ENCODE data around the gene GIGYF2. TPM values are rescaled to one million over a fixed set of nuclear protein-coding genes. Genes with fewer than 3 reads are reported as not detected.

Gene GIGYF2
- total RNA-seq, 1 donor from 2014 or later, result 74.1 TPM

- Histone ChIP-seq H3K9me3 (ENCODE audit: control insufficient read depth in 3 of 3, low read length in 3 of 3) (no peaks in the 10 kb centered on the region), H3K36me3 (ENCODE audit: control insufficient read depth in 3 of 3, insufficient read depth in 3 of 3, low read length in 3 of 3) (peaks cover 14 to 32% (median 30%) of the 10 kb centered on the region in 3 donors), H3K27me3 (ENCODE audit: control insufficient read depth in 3 of 3, insufficient read depth in 3 of 3, low read length in 3 of 3) (no peaks in the 10 kb centered on the region), H3K4me1 (ENCODE audit: control insufficient read depth in 3 of 3, insufficient read depth in 3 of 3, low read length in 3 of 3) (peaks cover 6 to 25% (median 14%) of the 10 kb centered on the region in 3 donors), H3K4me3 (ENCODE audit: low read length in 3 of 3) (no peak overlapping the region), H3K27ac (ENCODE audit: low read depth, low read length) (no peak overlapping the region), H3K9ac (ENCODE audit: low read depth in 1 of 3, low read length in 3 of 3) (no peak overlapping the region)
These were observed 164.2 kb downstream of the GIGYF2 start for GRCh38 chr2:232861353-232861752.

- Histone ChIP-seq H3K27ac (ENCODE audit: low read depth, low read length) (no peak overlapping the region), H3K36me3 (ENCODE audit: control insufficient read depth in 3 of 3, insufficient read depth in 3 of 3, low read length in 3 of 3) (peaks cover 5 to 12% (median 6%) of the 10 kb centered on the region in 3 donors), H3K9me3 (ENCODE audit: control insufficient read depth in 3 of 3, low read length in 3 of 3) (no peaks in the 10 kb centered on the region), H3K27me3 (ENCODE audit: control insufficient read depth in 3 of 3, insufficient read depth in 3 of 3, low read length in 3 of 3) (no peaks in the 10 kb centered on the region), H3K9ac (ENCODE audit: low read depth in 1 of 3, low read length in 3 of 3) (no peak overlapping the region), H3K4me3 (ENCODE audit: low read length in 3 of 3) (no peak overlapping the region), H3K4me1 (ENCODE audit: control insufficient read depth in 3 of 3, insufficient read depth in 3 of 3, low read length in 3 of 3) (peaks cover 0 to 7% (median 0%) of the 10 kb centered on the region in 3 donors)
These were observed 166.9 kb downstream of the GIGYF2 start for GRCh38 chr2:232863996-232864395.

- Histone ChIP-seq H3K4me3 (ENCODE audit: low read length in 3 of 3) (no peak overlapping the region), H3K27me3 (ENCODE audit: control insufficient read depth in 3 of 3, insufficient read depth in 3 of 3, low read length in 3 of 3) (no peaks in the 10 kb centered on the region), H3K9ac (ENCODE audit: low read depth in 1 of 3, low read length in 3 of 3) (no peak overlapping the region), H3K9me3 (ENCODE audit: control insufficient read depth in 3 of 3, low read length in 3 of 3) (no peaks in the 10 kb centered on the region), H3K4me1 (ENCODE audit: control insufficient read depth in 3 of 3, insufficient read depth in 3 of 3, low read length in 3 of 3) (no peaks in the 10 kb centered on the region), H3K36me3 (ENCODE audit: control insufficient read depth in 3 of 3, insufficient read depth in 3 of 3, low read length in 3 of 3) (peaks cover 4 to 12% (median 6%) of the 10 kb centered on the region in 3 donors), H3K27ac (ENCODE audit: low read depth, low read length) (no peak overlapping the region)
These were observed 168.0 kb downstream of the GIGYF2 start for GRCh38 chr2:232865165-232865564.

- H3K4me1 ChIP-seq (ENCODE audit: control insufficient read depth in 3 of 3, insufficient read depth in 3 of 3, low read length in 3 of 3), result no peaks in the 10 kb centered on the region
- H3K27ac ChIP-seq (ENCODE audit: low read depth, low read length), result no peak overlapping the region
- H3K4me3 ChIP-seq (ENCODE audit: low read length in 3 of 3), result no peak overlapping the region
- H3K27me3 ChIP-seq (ENCODE audit: control insufficient read depth in 3 of 3, insufficient read depth in 3 of 3, low read length in 3 of 3), result no peaks in the 10 kb centered on the region
- H3K9ac ChIP-seq (ENCODE audit: low read depth in 1 of 3, low read length in 3 of 3), result no peak overlapping the region
- no peaks in the 10 kb centered on the region for H3K9me3 ChIP-seq (ENCODE audit: control insufficient read depth in 3 of 3, low read length in 3 of 3)
- H3K36me3 ChIP-seq (ENCODE audit: control insufficient read depth in 3 of 3, insufficient read depth in 3 of 3, low read length in 3 of 3), result peaks cover 4 to 6% (median 6%) of the 10 kb centered on the region in 3 donors
These were observed 169.0 kb downstream of the GIGYF2 start for GRCh38 chr2:232866104-232866503.

GRCh38 chr2:232869138-232870017, 172.2 kb downstream of the GIGYF2 start:
- H3K9me3 ChIP-seq (ENCODE audit: control insufficient read depth in 3 of 3, low read length in 3 of 3), result no peaks in the 10 kb centered on the region
- H3K36me3 ChIP-seq (ENCODE audit: control insufficient read depth in 3 of 3, insufficient read depth in 3 of 3, low read length in 3 of 3), result no peaks in the 10 kb centered on the region
- no peak overlapping the region for H3K4me3 ChIP-seq (ENCODE audit: low read length in 3 of 3)
- no peak overlapping the region for H3K9ac ChIP-seq (ENCODE audit: low read depth in 1 of 3, low read length in 3 of 3)
- H3K4me1 ChIP-seq (ENCODE audit: control insufficient read depth in 3 of 3, insufficient read depth in 3 of 3, low read length in 3 of 3), result no peaks in the 10 kb centered on the region
- no peak overlapping the region for H3K27ac ChIP-seq (ENCODE audit: low read depth, low read length)
- H3K27me3 ChIP-seq (ENCODE audit: control insufficient read depth in 3 of 3, insufficient read depth in 3 of 3, low read length in 3 of 3), result no peaks in the 10 kb centered on the region

- H3K9me3 ChIP-seq (ENCODE audit: control insufficient read depth in 3 of 3, low read length in 3 of 3), result no peaks in the 10 kb centered on the region
- H3K36me3 ChIP-seq (ENCODE audit: control insufficient read depth in 3 of 3, insufficient read depth in 3 of 3, low read length in 3 of 3), result no peaks in the 10 kb centered on the region
- peaks cover 0 to under 1% (median under 1%) of the 10 kb centered on the region in 3 donors for H3K4me1 ChIP-seq (ENCODE audit: control insufficient read depth in 3 of 3, insufficient read depth in 3 of 3, low read length in 3 of 3)
- no peak within 1 kb of the TSS for H3K27ac ChIP-seq (ENCODE audit: low read depth, low read length)
- H3K4me3 ChIP-seq (ENCODE audit: low read length in 3 of 3), result no peak within 1 kb of the TSS
- no peak within 1 kb of the TSS for H3K9ac ChIP-seq (ENCODE audit: low read depth in 1 of 3, low read length in 3 of 3)
- H3K27me3 ChIP-seq (ENCODE audit: control insufficient read depth in 3 of 3, insufficient read depth in 3 of 3, low read length in 3 of 3), result peaks cover 0 to 2% (median under 1%) of the 10 kb centered on the region in 3 donors
These were observed 173.1 kb downstream of the GIGYF2 start, which contains the start of gene SNORC for GRCh38 chr2:232870018-232870765. SNORC (plus strand) TSS chr2:232870264; CDS start chr2:232870342, 78 bp downstream.

- H3K9me3 ChIP-seq (ENCODE audit: control insufficient read depth in 3 of 3, low read length in 3 of 3), result no peaks in the 10 kb centered on the region
- no peak overlapping the region for H3K4me3 ChIP-seq (ENCODE audit: low read length in 3 of 3)
- no peaks in the 10 kb centered on the region for H3K36me3 ChIP-seq (ENCODE audit: control insufficient read depth in 3 of 3, insufficient read depth in 3 of 3, low read length in 3 of 3)
- no peak overlapping the region for H3K9ac ChIP-seq (ENCODE audit: low read depth in 1 of 3, low read length in 3 of 3)
- no peak overlapping the region for H3K27ac ChIP-seq (ENCODE audit: low read depth, low read length)
- H3K27me3 ChIP-seq (ENCODE audit: control insufficient read depth in 3 of 3, insufficient read depth in 3 of 3, low read length in 3 of 3), result peaks cover 0 to 6% (median 2%) of the 10 kb centered on the region in 3 donors
- H3K4me1 ChIP-seq (ENCODE audit: control insufficient read depth in 3 of 3, insufficient read depth in 3 of 3, low read length in 3 of 3), result peaks cover 4 to 7% (median 6%) of the 10 kb centered on the region in 3 donors
These were observed 173.7 kb downstream of the GIGYF2 start for GRCh38 chr2:232870766-232871371.

GRCh38 chr2:232871418-232871834, 174.3 kb downstream of the GIGYF2 start:
- H3K27me3 ChIP-seq (ENCODE audit: control insufficient read depth in 3 of 3, insufficient read depth in 3 of 3, low read length in 3 of 3), result peaks cover 0 to 6% (median 2%) of the 10 kb centered on the region in 3 donors
- no peaks in the 10 kb centered on the region for H3K9me3 ChIP-seq (ENCODE audit: control insufficient read depth in 3 of 3, low read length in 3 of 3)
- H3K4me3 ChIP-seq (ENCODE audit: low read length in 3 of 3), result no peak overlapping the region
- no peak overlapping the region for H3K9ac ChIP-seq (ENCODE audit: low read depth in 1 of 3, low read length in 3 of 3)
- no peaks in the 10 kb centered on the region for H3K36me3 ChIP-seq (ENCODE audit: control insufficient read depth in 3 of 3, insufficient read depth in 3 of 3, low read length in 3 of 3)
- peaks cover 4 to 7% (median 6%) of the 10 kb centered on the region in 3 donors for H3K4me1 ChIP-seq (ENCODE audit: control insufficient read depth in 3 of 3, insufficient read depth in 3 of 3, low read length in 3 of 3)
- no peak overlapping the region for H3K27ac ChIP-seq (ENCODE audit: low read depth, low read length)

GRCh38 chr2:232871835-232872736, 175.0 kb downstream of the GIGYF2 start:
- peaks cover 0 to 6% (median 2%) of the 10 kb centered on the region in 3 donors for H3K27me3 ChIP-seq (ENCODE audit: control insufficient read depth in 3 of 3, insufficient read depth in 3 of 3, low read length in 3 of 3)
- H3K9me3 ChIP-seq (ENCODE audit: control insufficient read depth in 3 of 3, low read length in 3 of 3), result no peaks in the 10 kb centered on the region
- no peaks in the 10 kb centered on the region for H3K36me3 ChIP-seq (ENCODE audit: control insufficient read depth in 3 of 3, insufficient read depth in 3 of 3, low read length in 3 of 3)
- H3K4me1 ChIP-seq (ENCODE audit: control insufficient read depth in 3 of 3, insufficient read depth in 3 of 3, low read length in 3 of 3), result peaks cover 4 to 8% (median 7%) of the 10 kb centered on the region in 3 donors
- no peak overlapping the region for H3K9ac ChIP-seq (ENCODE audit: low read depth in 1 of 3, low read length in 3 of 3)
- H3K27ac ChIP-seq (ENCODE audit: low read depth, low read length), result no peak overlapping the region
- no peak overlapping the region for H3K4me3 ChIP-seq (ENCODE audit: low read length in 3 of 3)
